K562 (cell line): ENCODE measurements around the gene IL1B. TPM values are rescaled to one million over a fixed set of nuclear protein-coding genes. Genes with fewer than 3 reads are reported as not detected.

Source experiments
- ATAC-seq: fragments of 200-7000 bp; cut with Tn5 transposase; 3 replicates; pipeline ENCODE4 v1.9.1; 2020; ENCODE audit warnings: moderate library complexity
- BruUV-seq: library from RNA; stranded (reverse); fragments of 400-500 nt; replicated peaks from 2 replicates; lab custom pipeline; 2021; lab: Mats Ljungman, UMichigan
- CTCF ChIA-PET: fragments of 300-600 bp; formaldehyde crosslinking; extraction: SDS; loops from one replicate; lab custom pipeline; 2021; ENCODE audit warnings: low intra/inter-chr PET ratio; lab: Yijun Ruan, JAX
- POLR2A ChIA-PET: fragments of 300-600, 350-650 bp; sonication (Branson Sonifier 250); formaldehyde crosslinking; extraction: SDS; loops from one replicate; lab custom pipeline; 2021; ENCODE audit warnings: antibody characterized with exemption, inconsistent platforms; lab: Yijun Ruan, JAX
- DNase-seq, 4 experiments: peaks; one replicate each; pipeline versions ENCODE4 v3.0.0 to v3.0.0-alpha.2; 2011 to 2018; ENCODE audit warnings: low spot score in 3 of 4, mixed read lengths in 3 of 4; ENCODE audit errors: extremely low read depth in 1 of 4
- FAIRE-seq: peaks from 2 replicates; lab custom pipeline; 2011; peaks lifted over from hg19 to GRCh38; lab: Jason Lieb, UNC
- H2AFZ ChIP-seq: 2 replicates; pipeline ENCODE4 v1.6.0; 2011; ENCODE audit warnings: low read depth, low read length, control low read depth, inconsistent platforms
- H3K27ac ChIP-seq: fragments of 200-600 bp; 3 replicates; pipeline ENCODE4 v1.8.0; 2011; ENCODE audit warnings: low read depth, mild to moderate bottlenecking, control low read depth, inconsistent platforms, low read length, moderate library complexity, mixed read lengths; ENCODE audit errors: extremely low read depth
- H3K27me3 ChIP-seq, 2 experiments: fragments of 300-600 bp in 1 of 2; 2 replicates in 1 of 2; 3 replicates in 1 of 2; pipeline versions ENCODE4 v1.6.0 to v1.8.0; 2011; ENCODE audit warnings: inconsistent platforms in 2 of 2, low read length in 2 of 2, mild to moderate bottlenecking in 1 of 2, mixed read lengths in 1 of 2, moderate library complexity in 1 of 2; ENCODE audit not compliant: control insufficient read depth in 2 of 2, insufficient read depth in 2 of 2
- H3K36me3 ChIP-seq: fragments of 300-600 bp; 3 replicates; pipeline ENCODE4 v1.8.0; 2011; ENCODE audit warnings: mild to moderate bottlenecking, low read length, inconsistent platforms; ENCODE audit not compliant: control insufficient read depth, insufficient read depth
- H3K4me1 ChIP-seq, 2 experiments: fragments of 200-600 bp in 1 of 2; replicated peaks in 1 of 2; 2 replicates in 1 of 2; 3 replicates in 1 of 2; pipeline versions ENCODE4 v1.5.1 to v1.8.0; 2011; ENCODE audit warnings: inconsistent platforms in 2 of 2, low read length in 2 of 2, mild to moderate bottlenecking in 1 of 2, mixed read lengths in 1 of 2, moderate library complexity in 1 of 2; ENCODE audit not compliant: control insufficient read depth in 2 of 2, insufficient read depth in 2 of 2
- H3K4me2 ChIP-seq: 2 replicates; pipeline ENCODE4 v1.6.1; 2011; ENCODE audit warnings: low read length, control low read depth, inconsistent platforms, mixed read lengths; ENCODE audit not compliant: insufficient read depth
- H3K4me3 ChIP-seq: fragments of 200-600 bp; sonication (generic), shearing (Covaris generic); 2 replicates; pipeline ENCODE4 v1.5.1; 2016; ENCODE audit warnings: control low read depth, inconsistent platforms
- H3K79me2 ChIP-seq: fragments of 200-600 bp; 3 replicates; pipeline ENCODE4 v1.8.0; 2011; ENCODE audit warnings: low read length, inconsistent platforms; ENCODE audit not compliant: control insufficient read depth, insufficient read depth
- H3K9ac ChIP-seq, 2 experiments: 2 replicates each; pipeline versions ENCODE4 v1.6.0 to v1.6.1; 2011; ENCODE audit warnings: low read depth in 2 of 2, low read length in 2 of 2, control low read depth in 1 of 2, inconsistent platforms in 1 of 2, mild to moderate bottlenecking in 1 of 2, mixed read lengths in 1 of 2; ENCODE audit not compliant: insufficient read depth in 1 of 2
- H3K9me1 ChIP-seq: one replicate; pipeline ENCODE4 v1.6.0; 2011; ENCODE audit warnings: inconsistent platforms, mild to moderate bottlenecking, low read length, moderate library complexity; ENCODE audit not compliant: control insufficient read depth, insufficient read depth
- H3K9me3 ChIP-seq: replicated peaks from 2 replicates; pipeline ENCODE4 v1.5.1; 2011; ENCODE audit warnings: low read depth, low read length, inconsistent platforms; ENCODE audit not compliant: control insufficient read depth, insufficient read depth
- H4K20me1 ChIP-seq: replicated peaks from 2 replicates; pipeline ENCODE4 v1.6.1; 2011; ENCODE audit warnings: low read length, inconsistent platforms, mixed read lengths; ENCODE audit not compliant: control insufficient read depth, insufficient read depth
- FOXK2 ChIP-seq, 2 experiments: fragments of 450-650 bp; IDR thresholded peaks in 1 of 2; conservative IDR thresholded peaks in 1 of 2; 2 replicates each; pipeline ENCODE4 v1.6.1; 2016; ENCODE audit warnings: low read depth in 2 of 2, mild to moderate bottlenecking in 1 of 2
- HBP1 ChIP-seq: fragments of 450-650 bp; formaldehyde crosslinking; IDR thresholded peaks from 2 replicates; pipeline ENCODE4 v1.4.0; 2022; ENCODE audit warnings: missing genetic modification characterization
- MECOM ChIP-seq: fragments of 250-450 bp; sonication (Bioruptor Pico); IDR thresholded peaks from 2 replicates; pipeline ENCODE4 v1.8.0; 2022; ENCODE audit warnings: inconsistent platforms
- PYGO2 ChIP-seq: fragments of 450-650 bp; IDR thresholded peaks from 2 replicates; pipeline ENCODE4 v1.6.1; 2016; ENCODE audit warnings: mild to moderate bottlenecking, missing genetic modification characterization, moderate library complexity, missing compliant biosample characterization
- RB1 ChIP-seq: fragments of 450-650 bp; IDR thresholded peaks from 2 replicates; pipeline ENCODE4 v1.6.1; 2017; ENCODE audit warnings: low read depth, mild to moderate bottlenecking
- SMARCA5 ChIP-seq: fragments of 450-650 bp; IDR thresholded peaks from 2 replicates; pipeline ENCODE4 v1.6.1; 2016
- SP1 ChIP-seq: sonication (generic); formaldehyde crosslinking; IDR thresholded peaks from 2 replicates; pipeline ENCODE4 v1.8.1; 2022; ENCODE audit warnings: mild to moderate bottlenecking, missing genetic modification reagents
- STAT5B ChIP-seq: fragments of 250-450 bp; sonication (Bioruptor Pico); IDR thresholded peaks from 2 replicates; pipeline ENCODE4 v1.8.0; 2021; ENCODE audit warnings: mild to moderate bottlenecking, inconsistent platforms
- ZKSCAN8 ChIP-seq: fragments of 200-800 bp; sonication (Bioruptor generic); IDR thresholded peaks from 2 replicates; pipeline ENCODE4 v1.6.1; 2016; ENCODE audit warnings: missing genetic modification characterization, missing compliant biosample characterization
- ZNF512 ChIP-seq: IDR thresholded peaks from 2 replicates; pipeline ENCODE4 v1.6.1; 2016; ENCODE audit warnings: missing genetic modification characterization, missing compliant biosample characterization
- ZNF57 ChIP-seq: fragments of 450-650 bp; formaldehyde crosslinking; IDR thresholded peaks from 2 replicates; pipeline ENCODE4 v1.4.0; 2020; ENCODE audit warnings: mild to moderate bottlenecking, moderate library complexity
- WGBS: fragments of 100-300 bp; shearing (Covaris generic); methylation state at CpG from one replicate; pipeline ENCODE4 v1.1.6; 2016; ENCODE audit warnings: low coverage, mixed read lengths; ENCODE audit not compliant: insufficient coverage; ENCODE audit errors: missing lambda C conversion rate; 5-methylcytosine and 5-hydroxymethylcytosine counted together
- in situ Hi-C: fragments of 300-500 bp; cut with MboI; formaldehyde crosslinking; loops from 4 replicates; pipeline ENCODE4 v1.15.0; 2018; ENCODE audit warnings: inconsistent platforms, mixed read lengths
- intact Hi-C: fragments of 100-400 bp; cut with micrococcal nuclease; formaldehyde crosslinking; loops from 2 replicates; pipeline ENCODE4 v1.14.2; 2022
- polyA plus RNA-seq, 8 experiments: library from polyadenylated mRNA; depleted of rRNA in 4 of 8; stranded (reverse) in 5 of 8; unstranded in 3 of 8; fragments of >200 nt; fragmentation: Nextera tagmentation in 2 of 8; fragmentation: Illumina TruSeq in 1 of 8; extraction: Ambion mirVana in 2 of 8; extraction: Trizol in 1 of 8; gene quantifications; 2 replicates each; pipeline versions ENCODE4 v1.2.1 to v1.2.3, GENCODE V29; 2011 to 2014; ENCODE audit warnings: inconsistent platforms in 1 of 8, missing spikeins in 1 of 8
- total RNA-seq, 7 experiments: library from RNA; depleted of rRNA in 6 of 7; stranded (reverse); fragments of >200 nt in 6 of 7; fragmentation: Illumina TruSeq in 2 of 7; extraction: Trizol in 2 of 7; gene quantifications; 2 replicates each; pipeline versions ENCODE4 v1.2.1 to v1.2.3, GENCODE V29; 2011 to 2021; ENCODE audit warnings: low replicate concordance in 1 of 7

IL1B gene
- total and polyA plus RNA-seq, 9 of the 15 experiments (the other 6 are each of a cell fraction or from before 2014, with no cell fraction given) = 0.29 TPM; not detected in 8

- no TSS peak for BruUV-seq
- 6% methylated on average over 5 of the region's 5 CpGs for WGBS
- no peaks in the 10 kb centered on the region for H3K4me1 ChIP-seq
- H3K27me3 ChIP-seq = peaks cover 19 to 33% of the 10 kb centered on the region in 2 experiments
- H2AFZ ChIP-seq = no peak overlapping the region
- H3K4me3 ChIP-seq = no peak overlapping the region
- H3K36me3 ChIP-seq = no peaks in the 10 kb centered on the region
- no peaks in the 10 kb centered on the region for H3K9me3 ChIP-seq
- H3K79me2 ChIP-seq = no peaks in the 10 kb centered on the region
- intact Hi-C loops = no loop called here
- ATAC-seq = no peak
- POLR2A ChIA-PET = interaction anchor here (1.4 kb wide), 2 partner anchors 8 to 86 kb away, joined by 3 read pairs; no protein-coding TSS in a partner anchor
- no peak overlapping the region for H3K9ac ChIP-seq
- FAIRE-seq = no peak
- H3K27ac ChIP-seq = no peak overlapping the region
- H4K20me1 ChIP-seq = no peaks in the 10 kb centered on the region
- DNase-seq = no peak
- TF ChIP-seq ZKSCAN8 (CRISPR knock-in tag) (no peak), RB1 (no peak), ZNF57 (no peak), ZNF512 (tag) (no peak), SMARCA5 (no peak), MECOM (CRISPR knock-in tag) (no peak), STAT5B (CRISPR knock-in tag) (no peak), HBP1 (no peak), FOXK2 (conservative IDR thresholded peaks at IDR 0.05 in 1 of 2, IDR thresholded peaks at IDR 0.05 in 1 of 2; ENCODE audit: low read depth in 2 of 2) (no peak), PYGO2 (tag) (no peak), SP1 (CRISPR knock-in tag) (no peak)
- H3K4me2 ChIP-seq = no peak overlapping the region
- in situ Hi-C loops = no loop called here
- CTCF ChIA-PET = no interaction called here
- H3K9me1 ChIP-seq = no peaks in the 10 kb centered on the region
Observed at GRCh38 chr2:112836163-112836560, 417 bp downstream of the IL1B start.
